OCI-LY3 (cell line): ENCODE results near the gene ADCY3.

ENCODE experiments used
- H2AFZ ChIP-seq: fragments of 200-600, 300-600 bp; shearing (Covaris generic); 2 replicates; pipeline ENCODE4 v1.6.0; 2014; ENCODE audit warnings: antibody characterized with exemption, low read depth, low read length
- H3K27ac ChIP-seq: fragments of 200-600, 300-600 bp; sonication (generic); 2 replicates; pipeline ENCODE4 v1.5.1; 2014; ENCODE audit warnings: mild to moderate bottlenecking, low read length, moderate library complexity, mixed read lengths
- H3K27me3 ChIP-seq: fragments of 200-600, 300-600 bp; sonication (generic); 2 replicates; pipeline ENCODE4 v1.6.1; 2014; ENCODE audit warnings: low read depth, low read length, mixed read lengths
- H3K36me3 ChIP-seq: fragments of 200-600, 300-600 bp; sonication (generic); replicated peaks from 2 replicates; pipeline ENCODE3; 2014; ENCODE audit warnings: low read depth, low read length, mixed read lengths
- H3K4me1 ChIP-seq: fragments of 300-600, 200-600 bp; sonication (generic); 2 replicates; pipeline ENCODE4 v1.6.1; 2014; ENCODE audit warnings: low read length, mixed read lengths
- H3K4me2 ChIP-seq: fragments of 200-600, 300-600 bp; sonication (generic); 2 replicates; pipeline ENCODE4 v1.6.1; 2014; ENCODE audit warnings: low read length, mixed read lengths
- H3K4me3 ChIP-seq: fragments of 300-600, 200-600 bp; sonication (generic); 2 replicates; pipeline ENCODE4 v1.5.1; 2014; ENCODE audit warnings: antibody characterized with exemption, mild to moderate bottlenecking, low read length, moderate library complexity
- H3K79me2 ChIP-seq: fragments of 300-600, 200-600 bp; shearing (Covaris generic); 2 replicates; pipeline ENCODE4 v1.6.1; 2014; ENCODE audit warnings: mild to moderate bottlenecking, low read length, mixed read lengths
- H3K9ac ChIP-seq: fragments of 300-600, 200-600 bp; shearing (Covaris generic); 2 replicates; pipeline ENCODE4 v1.6.0; 2014; ENCODE audit warnings: mild to moderate bottlenecking, low read length, moderate library complexity
- H3K9me3 ChIP-seq: fragments of 200-600, 300-600 bp; shearing (Covaris generic); 2 replicates; pipeline ENCODE4 v1.6.1; 2014; ENCODE audit warnings: low read length, mixed read lengths; ENCODE audit not compliant: insufficient read depth
- H4K20me1 ChIP-seq: fragments of 200-600, 300-600 bp; sonication (generic); 2 replicates; pipeline ENCODE4 v1.6.1; 2016; ENCODE audit warnings: low read length, mixed read lengths; ENCODE audit not compliant: insufficient read depth
- EZH2phosphoT487 ChIP-seq: fragments of 200-600 bp; shearing (Covaris generic); IDR thresholded peaks from 2 replicates; pipeline ENCODE4 v1.6.1; 2018; ENCODE audit warnings: antibody characterized with exemption, mixed run types, low read depth
- TF ChIP-seq, protein P1 (sequence below): fragments of 200-600, 300-600 bp; sonication (generic); IDR thresholded peaks from 2 replicates; pipeline ENCODE4 v1.5.1; 2014; ENCODE audit warnings: antibody characterized with exemption, low read length, low read depth

Gene ADCY3

GRCh38 chr2:24917731-24918325, 2.2 kb downstream of the ADCY3 start:
- H3K4me2 ChIP-seq, result no peak overlapping the region
- H3K4me1 ChIP-seq, result peaks cover 11% of the 10 kb centered on the region; the same call in 1 of the 2 replicates
- H3K9me3 ChIP-seq, result no peaks in the 10 kb centered on the region
- no peak overlapping the region for H3K9ac ChIP-seq
- H3K36me3 ChIP-seq, result peaks cover 36% of the 10 kb centered on the region
- no peak overlapping the region for H3K27ac ChIP-seq
- H3K79me2 ChIP-seq, result peaks cover 73% of the 10 kb centered on the region
- no peak for TF ChIP-seq EZH2phosphoT487
- TF ChIP-seq, protein P1, sequence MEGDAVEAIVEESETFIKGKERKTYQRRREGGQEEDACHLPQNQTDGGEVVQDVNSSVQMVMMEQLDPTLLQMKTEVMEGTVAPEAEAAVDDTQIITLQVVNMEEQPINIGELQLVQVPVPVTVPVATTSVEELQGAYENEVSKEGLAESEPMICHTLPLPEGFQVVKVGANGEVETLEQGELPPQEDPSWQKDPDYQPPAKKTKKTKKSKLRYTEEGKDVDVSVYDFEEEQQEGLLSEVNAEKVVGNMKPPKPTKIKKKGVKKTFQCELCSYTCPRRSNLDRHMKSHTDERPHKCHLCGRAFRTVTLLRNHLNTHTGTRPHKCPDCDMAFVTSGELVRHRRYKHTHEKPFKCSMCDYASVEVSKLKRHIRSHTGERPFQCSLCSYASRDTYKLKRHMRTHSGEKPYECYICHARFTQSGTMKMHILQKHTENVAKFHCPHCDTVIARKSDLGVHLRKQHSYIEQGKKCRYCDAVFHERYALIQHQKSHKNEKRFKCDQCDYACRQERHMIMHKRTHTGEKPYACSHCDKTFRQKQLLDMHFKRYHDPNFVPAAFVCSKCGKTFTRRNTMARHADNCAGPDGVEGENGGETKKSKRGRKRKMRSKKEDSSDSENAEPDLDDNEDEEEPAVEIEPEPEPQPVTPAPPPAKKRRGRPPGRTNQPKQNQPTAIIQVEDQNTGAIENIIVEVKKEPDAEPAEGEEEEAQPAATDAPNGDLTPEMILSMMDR, result no peak
- no peak overlapping the region for H3K4me3 ChIP-seq
- H4K20me1 ChIP-seq, result peaks cover 22% of the 10 kb centered on the region
- no peak overlapping the region for H2AFZ ChIP-seq
- no peaks in the 10 kb centered on the region for H3K27me3 ChIP-seq

GRCh38 chr2:24917086-24917485, 3.0 kb downstream of the ADCY3 start:
- H3K27ac ChIP-seq, result no peak overlapping the region
- peaks cover 22% of the 10 kb centered on the region for H4K20me1 ChIP-seq
- no peak overlapping the region for H3K4me3 ChIP-seq
- H3K9me3 ChIP-seq, result no peaks in the 10 kb centered on the region
- peaks cover 11% of the 10 kb centered on the region; the same call in 1 of the 2 replicates for H3K4me1 ChIP-seq
- no peak overlapping the region for H3K4me2 ChIP-seq
- TF ChIP-seq EZH2phosphoT487, result no peak
- TF ChIP-seq, protein P1, result no peak
- H3K36me3 ChIP-seq, result peaks cover 42% of the 10 kb centered on the region
- H2AFZ ChIP-seq, result no peak overlapping the region
- peaks cover 80% of the 10 kb centered on the region for H3K79me2 ChIP-seq
- no peak overlapping the region for H3K9ac ChIP-seq
- no peaks in the 10 kb centered on the region for H3K27me3 ChIP-seq

DNA sequence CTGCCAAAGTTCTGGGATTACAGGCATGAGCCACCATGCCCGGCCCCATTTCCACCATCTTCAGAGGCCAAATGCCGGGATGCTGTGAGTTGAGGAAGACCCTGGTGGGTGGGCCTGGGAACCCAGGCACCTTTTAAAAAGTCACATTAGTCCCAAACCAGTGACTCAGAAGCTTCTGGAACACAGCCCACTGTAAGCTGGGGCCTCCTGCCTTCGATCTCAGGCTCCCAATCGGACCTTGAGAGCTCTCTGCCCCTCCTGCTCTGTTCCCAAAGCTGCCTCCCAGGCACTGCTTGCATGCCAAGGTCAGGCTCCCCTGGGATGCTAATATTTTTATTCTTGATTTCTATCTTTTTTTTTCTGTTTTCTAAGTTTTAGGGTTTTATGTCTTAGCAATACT, 4.2 kb downstream of the ADCY3 start:
- H3K4me1 ChIP-seq, result peaks cover 11% of the 10 kb centered on the region; the same call in 1 of the 2 replicates
- H3K27me3 ChIP-seq, result no peaks in the 10 kb centered on the region
- H4K20me1 ChIP-seq, result peaks cover 22% of the 10 kb centered on the region
- H3K9me3 ChIP-seq, result no peaks in the 10 kb centered on the region
- no peak overlapping the region for H3K4me2 ChIP-seq
- no peak overlapping the region for H2AFZ ChIP-seq
- H3K27ac ChIP-seq, result no peak overlapping the region
- H3K4me3 ChIP-seq, result no peak overlapping the region
- H3K9ac ChIP-seq, result no peak overlapping the region
- TF ChIP-seq EZH2phosphoT487, result no peak
- TF ChIP-seq, protein P1, result no peak
- H3K36me3 ChIP-seq, result peaks cover 51% of the 10 kb centered on the region
- peaks cover 92% of the 10 kb centered on the region for H3K79me2 ChIP-seq

- Histone ChIP-seq H3K79me2 (peaks cover 95% of the 10 kb centered on the region), H3K9me3 (no peaks in the 10 kb centered on the region), H3K4me2 (no peak overlapping the region), H4K20me1 (peaks cover 22% of the 10 kb centered on the region), H3K9ac (no peak overlapping the region), H3K4me1 (peaks cover 11% of the 10 kb centered on the region; the same call in 1 of the 2 replicates), H3K36me3 (peaks cover 56% of the 10 kb centered on the region), H2AFZ (no peak overlapping the region), H3K27me3 (no peaks in the 10 kb centered on the region), H3K27ac (no peak overlapping the region), H3K4me3 (no peak overlapping the region)
- TF ChIP-seq EZH2phosphoT487, result no peak
- TF ChIP-seq, protein P1, result no peak
Observed at GRCh38 chr2:24915175-24915574, 4.9 kb downstream of the ADCY3 start.
